ENCODE measurements around the gene PSMG4.

DNA sequence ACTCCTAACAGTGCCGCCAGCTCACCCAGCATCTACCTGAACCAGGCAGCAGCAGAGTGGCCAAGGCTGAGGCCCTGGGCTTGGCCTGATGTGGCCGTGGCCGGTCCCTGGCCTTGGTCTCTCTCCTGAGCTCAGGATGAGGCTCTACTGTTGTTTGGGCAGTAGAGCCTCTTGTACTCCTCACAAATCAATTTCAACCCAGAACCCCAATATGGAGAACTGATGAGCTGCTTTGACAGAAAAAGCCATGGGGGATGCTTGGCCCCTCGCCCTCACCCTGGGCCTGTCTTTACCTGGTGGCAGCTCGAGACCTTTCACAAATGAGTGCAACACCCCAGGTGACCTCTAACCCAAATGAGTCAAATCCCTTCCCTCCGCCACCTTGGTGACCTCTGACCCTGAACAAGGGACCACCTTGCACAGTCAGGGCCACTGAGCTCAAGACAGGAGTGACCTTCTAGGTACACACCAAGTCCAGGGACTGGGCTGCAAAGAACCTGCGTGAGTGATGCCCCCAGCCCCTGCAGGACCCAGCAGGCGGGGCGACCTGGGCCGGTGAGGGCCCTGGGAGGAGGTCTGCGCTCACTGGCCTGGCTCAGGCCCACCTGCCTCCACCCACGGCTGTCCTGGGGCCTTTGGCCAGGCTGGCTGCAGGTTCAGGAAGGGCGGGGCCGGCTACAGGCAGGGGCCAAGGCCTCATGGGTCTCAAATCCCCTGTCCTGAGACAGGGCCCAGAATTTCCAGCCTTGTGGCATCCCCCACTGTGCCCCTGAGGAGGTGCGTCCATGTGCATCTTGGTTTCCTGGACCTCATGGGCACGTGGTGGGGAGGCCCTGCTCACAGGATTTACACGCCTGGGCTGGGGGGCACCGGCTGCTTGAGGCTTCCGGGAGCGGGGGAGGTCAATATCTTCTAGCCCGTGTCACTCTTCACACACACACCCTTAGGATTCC, 30.2 kb downstream of the PSMG4 start:
- TF ChIP-seq CTCF (IDR thresholded peaks at IDR 0.05) (no peak), REST (IDR thresholded peaks at IDR 0.05; ENCODE audit: insufficient read depth in 1 of 2, low read depth in 2 of 2, low read length in 1 of 2) (no peak), TCF7L2 (IDR thresholded peaks at IDR 0.05; ENCODE audit: low read depth, low read length) (no peak), POLR2AphosphoS5 (IDR thresholded peaks at IDR 0.05; ENCODE audit: low read depth, low read length) (no peak)
